ENCODE measurements around the gene CPSF4L.
A peak's percentile ranks its signal among the peaks of the same experiment; 100 is the strongest.
"Not testable (repeated sequence)": the region's sequence is repeated elsewhere in the genome, so short reads cannot be mapped to it uniquely, and the experiment has no call there.

CPSF4L gene

GRCh38 chr17:73266796-73267195, 5.1 kb upstream of the CPSF4L start:
- DNase-seq: no peak

GRCh38 chr17:73265646-73266640, 4.3 kb upstream of the CPSF4L start:
- no peak for DNase-seq

GRCh38 chr17:73264448-73264847, 2.8 kb upstream of the CPSF4L start:
- DNase-seq: not testable (repeated sequence)

- DNase-seq: no peak
Measured at GRCh38 chr17:73262676-73263642, 1.3 kb upstream of the CPSF4L start.

DNA sequence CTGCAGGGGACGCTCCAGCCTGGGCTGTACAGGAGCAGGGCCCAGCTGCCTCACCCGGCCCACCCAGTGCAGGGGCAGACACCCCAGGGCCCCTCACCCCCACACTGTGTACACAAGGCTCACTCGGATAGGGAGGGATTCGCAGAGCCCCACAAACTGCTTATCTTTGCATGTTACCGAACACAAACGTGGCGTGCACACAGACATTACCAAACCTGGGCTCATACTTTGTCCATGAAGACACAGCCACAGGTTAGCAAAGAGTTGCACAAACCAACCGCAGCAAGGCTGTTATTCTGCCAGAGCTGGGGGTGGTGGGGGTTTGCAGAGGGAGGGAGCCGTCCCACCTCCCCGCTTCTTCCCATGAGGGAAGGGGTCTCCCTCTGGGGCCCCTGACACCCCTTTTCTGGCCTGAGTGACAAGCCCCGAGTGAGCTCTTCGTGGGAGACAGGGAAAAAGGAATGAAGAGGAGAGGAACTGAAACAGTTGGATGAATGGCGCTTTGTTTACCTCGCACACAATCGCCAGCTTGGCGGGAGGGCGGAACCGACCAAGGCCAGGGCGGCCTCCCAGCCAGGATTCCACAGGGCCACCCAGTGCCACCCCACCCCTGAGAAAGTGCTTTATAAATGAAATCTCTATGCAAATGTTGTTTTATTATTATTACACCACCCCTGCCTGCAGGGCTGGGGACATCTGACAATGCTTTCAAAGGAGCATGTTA, 434 bp upstream of the CPSF4L start:
- no peak for DNase-seq

- no peak for DNase-seq
Measured at GRCh38 chr17:73257516-73257915, 4.2 kb downstream of the CPSF4L start.

DNA sequence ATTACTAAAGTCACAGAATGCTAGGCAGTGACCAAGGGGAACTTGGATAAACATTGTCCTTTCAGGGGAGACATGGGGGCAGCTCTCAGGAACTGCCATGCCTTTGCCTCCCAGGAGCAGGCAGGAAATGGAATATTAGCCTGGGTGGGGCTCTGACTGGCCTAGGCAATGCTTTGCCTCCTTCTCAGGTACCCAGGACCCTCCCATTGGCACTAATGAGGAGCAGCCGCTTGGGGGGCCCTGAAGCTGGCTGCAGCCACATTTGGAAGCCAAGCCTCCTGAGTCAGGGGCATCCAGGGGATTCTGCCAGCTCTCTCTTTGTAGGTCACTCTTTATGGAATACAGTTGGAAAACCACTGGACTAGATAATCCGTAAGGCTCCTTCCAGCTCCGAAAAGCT, 5.5 kb downstream of the CPSF4L start:
- DNase-seq: no peak

GRCh38 chr17:73255671-73256181, 6.0 kb downstream of the CPSF4L start:
- DNase-seq: peak; percentile 45

GRCh38 chr17:73251871-73252270, 9.8 kb downstream of the CPSF4L start:
- no peak for DNase-seq

DNA sequence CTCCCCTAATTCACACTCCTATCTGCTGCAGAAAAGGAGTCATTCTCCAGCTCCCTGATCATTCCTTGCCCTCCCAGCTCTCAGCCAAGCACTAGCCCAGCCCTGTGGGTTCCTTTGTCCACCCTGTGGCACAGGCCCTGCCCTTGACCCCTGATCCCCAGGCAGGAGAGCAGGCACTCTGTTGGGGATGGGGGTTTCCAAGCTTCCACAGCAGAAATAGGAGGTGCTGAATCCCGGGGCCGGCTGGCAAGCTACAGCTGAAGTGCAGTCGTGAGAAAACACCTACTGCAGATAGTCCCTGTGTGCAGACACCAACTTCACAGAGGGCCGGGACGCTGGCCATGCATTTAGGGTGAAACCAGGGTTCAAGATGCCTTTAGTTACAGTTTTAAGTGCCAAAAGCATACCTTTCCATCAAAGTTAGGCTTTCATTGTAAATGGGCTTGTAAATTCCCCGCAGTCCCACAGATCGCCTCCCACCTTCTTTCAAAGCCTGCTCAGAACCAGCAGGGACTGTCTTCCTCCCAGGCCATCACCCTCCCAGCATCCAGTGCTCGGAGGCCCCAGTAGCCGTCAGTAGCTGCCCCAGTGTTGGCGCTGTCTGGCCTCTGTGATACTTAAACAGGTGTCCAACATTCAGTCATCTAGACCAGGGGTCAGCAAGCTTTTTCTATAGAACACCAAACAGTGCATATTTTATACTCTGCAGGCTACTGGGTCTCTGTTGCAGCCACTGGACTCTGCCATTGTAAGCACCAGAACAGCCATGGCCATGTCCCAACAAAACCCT, 10.6 kb downstream of the CPSF4L start:
- no peak for DNase-seq

GRCh38 chr17:73249700-73250099, 12.0 kb downstream of the CPSF4L start:
- DNase-seq: no peak

- no peak for DNase-seq
Measured at GRCh38 chr17:73248532-73248931, 13.1 kb downstream of the CPSF4L start.

GRCh38 chr17:73247726-73248125, 14.0 kb downstream of the CPSF4L start:
- no peak for DNase-seq

GRCh38 chr17:73240561-73240960, 21.1 kb downstream of the CPSF4L start:
- no peak for DNase-seq

DNA sequence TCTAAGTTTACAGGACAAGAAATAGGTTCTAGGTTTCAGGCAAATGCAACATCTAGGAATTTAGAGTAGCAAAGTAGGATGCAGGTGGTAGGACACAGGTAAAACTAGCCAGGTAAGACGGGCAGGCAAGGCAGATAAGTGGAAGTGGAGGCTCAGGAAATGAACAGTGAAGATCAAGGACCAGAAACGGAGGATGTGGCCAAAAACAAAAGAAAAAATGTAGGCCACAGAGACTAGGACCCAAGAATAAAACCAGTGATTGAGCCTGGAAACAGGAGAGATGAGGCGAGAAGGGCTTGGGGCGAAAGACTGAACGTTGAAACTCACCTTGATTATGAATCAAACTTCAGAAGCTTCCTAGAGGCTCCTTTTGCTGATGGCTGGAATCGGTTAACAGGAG, 24.0 kb downstream of the CPSF4L start:
- DNase-seq: no peak

GRCh38 chr17:73234736-73235135, 26.9 kb downstream of the CPSF4L start:
- no peak for DNase-seq

GRCh38 chr17:73232587-73233373, 28.9 kb downstream of the CPSF4L start:
- peak; percentile 39 for DNase-seq

GRCh38 chr17:73231841-73232586, 29.7 kb downstream of the CPSF4L start:
- DNase-seq: peak; percentile 96

DNA sequence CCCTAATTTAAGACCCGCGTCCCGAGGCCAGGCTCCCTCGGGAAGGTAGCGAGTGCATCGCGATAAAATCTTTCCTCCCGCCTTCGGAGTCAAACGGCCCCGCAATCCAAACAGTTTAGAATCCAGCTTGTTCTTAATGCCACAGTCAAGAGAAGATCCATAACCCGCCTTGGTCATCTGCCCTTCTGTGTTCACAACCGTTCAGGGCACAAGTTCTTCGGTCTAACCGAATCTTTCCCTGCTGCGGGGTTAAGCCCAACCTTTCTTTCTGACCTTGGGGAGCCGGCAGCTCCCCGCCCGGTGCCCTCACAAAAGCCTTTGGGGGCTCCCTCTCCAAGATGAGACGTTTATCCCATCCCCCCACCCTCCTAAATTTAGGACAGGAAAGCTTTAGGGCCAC, 30.3 kb downstream of the CPSF4L start:
- DNase-seq: peak; percentile 34

- DNase-seq: no peak
Measured at GRCh38 chr17:73230088-73230487, 31.6 kb downstream of the CPSF4L start.
